ENCODE results near the gene GRAMD2A. TPM values are rescaled to one million over a fixed set of nuclear protein-coding genes. Genes with fewer than 3 reads are reported as not detected.

GRAMD2A gene
- 0.13 TPM in 2 replicates for total RNA-seq

GRCh38 chr15:72197460-72198355 is at the start of gene GRAMD2A:
Gene GRAMD2A (minus strand): TSS chr15:72197787.
- peak in 1 of 2 donors; percentile 25 for DNase-seq (ENCODE audit: low read depth in 2 of 2)

- DNase-seq (ENCODE audit: low read depth in 2 of 2): no peak
Measured at GRCh38 chr15:72242775-72243370, 45.3 kb upstream of the GRAMD2A start.

- no peak for DNase-seq (ENCODE audit: low read depth in 2 of 2)
Measured at GRCh38 chr15:72239652-72240051, 42.1 kb upstream of the GRAMD2A start.

GRCh38 chr15:72238586-72238985 is 41.0 kb upstream of the GRAMD2A start:
- no peak for DNase-seq (ENCODE audit: low read depth in 2 of 2)

- no peak for DNase-seq (ENCODE audit: low read depth in 2 of 2)
Measured at GRCh38 chr15:72237853-72238224, 40.3 kb upstream of the GRAMD2A start.

GRCh38 chr15:72237029-72237852 is 39.7 kb upstream of the GRAMD2A start:
- peak in 1 of 2 donors; percentile 90 for DNase-seq (ENCODE audit: low read depth in 2 of 2)

GRCh38 chr15:72236381-72237003 is 38.9 kb upstream of the GRAMD2A start:
- DNase-seq (ENCODE audit: low read depth in 2 of 2): no peak

GRCh38 chr15:72235298-72235697 is 37.7 kb upstream of the GRAMD2A start:
- DNase-seq (ENCODE audit: low read depth in 2 of 2): no peak

GRCh38 chr15:72233769-72234168 is 36.2 kb upstream of the GRAMD2A start:
- no peak for DNase-seq (ENCODE audit: low read depth in 2 of 2)

- DNase-seq (ENCODE audit: low read depth in 2 of 2): peak; percentile 72 to 86
Measured at GRCh38 chr15:72231833-72232478, 34.4 kb upstream of the GRAMD2A start.

- peak; percentile 94 to 95 for DNase-seq (ENCODE audit: low read depth in 2 of 2)
Measured at GRCh38 chr15:72231066-72231832, 33.7 kb upstream of the GRAMD2A start, which contains the start of gene PKM. Gene PKM (minus strand): TSS chr15:72231190. CDS start chr15:72219097, 12,093 bp downstream.

GRCh38 chr15:72230197-72231065 is 32.8 kb upstream of the GRAMD2A start:
- peak; percentile 81 to 95 for DNase-seq (ENCODE audit: low read depth in 2 of 2)

GRCh38 chr15:72229947-72230196 is 32.3 kb upstream of the GRAMD2A start:
- DNase-seq (ENCODE audit: low read depth in 2 of 2): no peak

GRCh38 chr15:72229076-72229946 is 31.7 kb upstream of the GRAMD2A start:
- peak in 1 of 2 donors; percentile 30 for DNase-seq (ENCODE audit: low read depth in 2 of 2)

- no peak for DNase-seq (ENCODE audit: low read depth in 2 of 2)
Measured at GRCh38 chr15:72227720-72228119, 30.1 kb upstream of the GRAMD2A start.

- DNase-seq (ENCODE audit: low read depth in 2 of 2): peak in 1 of 2 donors; percentile 90
Measured at GRCh38 chr15:72227192-72227586, 29.6 kb upstream of the GRAMD2A start.

- DNase-seq (ENCODE audit: low read depth in 2 of 2): no peak
Measured at GRCh38 chr15:72223278-72223677, 25.7 kb upstream of the GRAMD2A start.

GRCh38 chr15:72222393-72222792 is 24.8 kb upstream of the GRAMD2A start:
- DNase-seq (ENCODE audit: low read depth in 2 of 2): peak in 1 of 2 donors; percentile 47

Data from dermis microvascular lymphatic vessel endothelial cell (primary cell).